ENCODE results near the gene ANXA11.

GRCh38 chr10:80161321-80162083 is 43.8 kb downstream of the ANXA11 start:
- TF ChIP-seq CTCF (IDR thresholded peaks at IDR 0.05) (peak in 1 of 3 experiments; percentile 8), POLR2A (IDR thresholded peaks at IDR 0.05; ENCODE audit: low read depth) (no peak)

Data from esophagus muscularis mucosa (tissue), 3 donors.